Prostate gland (tissue), 2 donors: ENCODE results near the gene FAM53A. TPM values are rescaled to one million over a fixed set of nuclear protein-coding genes. Genes with fewer than 3 reads are reported as not detected.
A peak's percentile ranks its signal among the peaks of the same experiment; 100 is the strongest.

Experiments used
- DNase-seq: peaks from one replicate; pipeline ENCODE4 v3.0.0-alpha.2; 2019; ENCODE audit warnings: low spot score
- H3K27ac ChIP-seq, 2 donors: fragments of 200-600 bp; sonication (generic); 2 replicates each; pipeline ENCODE4 v1.5.1; 2017 to 2019
- H3K27me3 ChIP-seq: fragments of 200-600 bp; sonication (generic); replicated peaks from 2 replicates; pipeline ENCODE4 v1.5.1; 2019; ENCODE audit not compliant: insufficient read depth
- H3K36me3 ChIP-seq, 2 donors: fragments of 200-600 bp; sonication (generic); 1 replicate in 1 of 2; 2 replicates in 1 of 2; pipeline versions ENCODE4 v1.5.1 to v1.8.1; 2017 to 2019
- H3K4me1 ChIP-seq: fragments of 200-600 bp; sonication (generic); replicated peaks from 2 replicates; pipeline ENCODE4 v1.5.1; 2019
- H3K4me3 ChIP-seq, 2 donors: fragments of 200-600 bp; sonication (generic); 2 replicates each; pipeline ENCODE4 v1.5.1; 2017 to 2019
- H3K9me3 ChIP-seq: fragments of 200-600 bp; sonication (generic); 2 replicates; pipeline ENCODE4 v1.5.1; 2017
- CTCF ChIP-seq, 4 experiments: fragments of 200-600 bp in 2 of 4; fragments of 450-650 bp in 2 of 4; sonication (generic) in 2 of 4; IDR thresholded peaks; 1 replicate in 3 of 4; 2 replicates in 1 of 4; pipeline ENCODE4 v1.5.1; 2016 to 2019; ENCODE audit warnings: antibody characterized with exemption in 4 of 4, mild to moderate bottlenecking in 2 of 4, moderate library complexity in 2 of 4
- POLR2A ChIP-seq: fragments of 450-650 bp; IDR thresholded peaks from one replicate; pipeline ENCODE4 v1.6.1; 2016; ENCODE audit warnings: antibody characterized with exemption, mild to moderate bottlenecking
- POLR2AphosphoS5 ChIP-seq: sonication (generic); formaldehyde crosslinking; IDR thresholded peaks from one replicate; pipeline ENCODE4 v1.6.1; 2017; ENCODE audit warnings: antibody characterized with exemption
- WGBS: methylation state at CpG from one replicate; pipeline ENCODE4 v1.1.5; 2018; 5-methylcytosine and 5-hydroxymethylcytosine counted together
- intact Hi-C: fragments of 100-400 bp; cut with DNase I; formaldehyde crosslinking; loops from one replicate; pipeline ENCODE4 v1.14.2; 2022
- total RNA-seq, 2 donors: library from RNA; depleted of rRNA; stranded (reverse); fragments of >200 nt; gene quantifications; one replicate each; pipeline ENCODE4 v1.1.0, GENCODE V29; 2016

Gene FAM53A
- total RNA-seq, 2 donors from 2014 or later = 2.3 to 16.8 TPM

DNA sequence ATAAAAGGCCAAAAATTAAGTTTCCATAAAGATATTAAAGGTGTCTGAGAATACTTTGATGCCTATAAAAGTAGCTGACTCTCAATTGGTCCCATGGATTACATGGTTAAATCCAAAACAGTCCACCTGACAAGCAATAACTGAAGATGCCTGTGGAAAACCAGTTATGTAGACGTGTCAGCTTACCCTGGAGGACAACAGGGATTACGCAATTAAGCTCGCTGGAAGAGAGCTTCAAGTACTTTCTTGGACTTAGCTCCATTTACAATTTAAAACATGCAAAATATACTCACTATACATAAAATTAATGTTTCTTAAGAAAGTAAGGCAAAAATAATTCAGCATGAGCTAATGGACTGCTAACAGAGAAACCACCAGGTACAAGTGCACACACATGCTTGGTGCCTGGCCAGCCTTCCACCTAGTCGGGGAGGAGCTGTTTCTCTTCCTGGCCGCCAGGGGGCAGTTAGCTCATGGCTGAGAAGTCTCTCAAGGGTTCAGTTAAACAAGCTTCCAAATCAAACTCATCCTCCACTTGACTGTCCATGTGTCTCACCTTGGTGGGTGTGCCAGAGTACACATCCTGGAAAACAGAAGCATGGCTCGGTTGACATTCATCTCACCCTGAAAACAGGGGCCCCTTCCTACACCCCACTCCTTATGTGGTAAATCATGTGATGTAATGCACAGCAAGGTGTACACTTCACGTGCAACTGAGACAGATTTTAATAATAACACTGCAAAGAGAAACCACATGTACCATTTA lies 9.2 kb upstream of the FAM53A start:
- H3K27ac ChIP-seq = no peak overlapping the region
- intact Hi-C loops = no loop called here
- WGBS = 35% methylated on average over 7 of the region's 7 CpGs
- no peaks in the 10 kb centered on the region for H3K27me3 ChIP-seq
- DNase-seq = peak; percentile 76
- TF ChIP-seq POLR2AphosphoS5 = peak; percentile 65
- TF ChIP-seq CTCF (IDR thresholded peaks at IDR 0.05) = peak; percentile 61 to 94 (median 90)
- no peak for TF ChIP-seq POLR2A
- no peaks in the 10 kb centered on the region for H3K9me3 ChIP-seq
- H3K4me1 ChIP-seq = no peaks in the 10 kb centered on the region
- H3K4me3 ChIP-seq = no peak overlapping the region
- peaks cover 0 to 3% of the 10 kb centered on the region in 2 donors for H3K36me3 ChIP-seq

DNA sequence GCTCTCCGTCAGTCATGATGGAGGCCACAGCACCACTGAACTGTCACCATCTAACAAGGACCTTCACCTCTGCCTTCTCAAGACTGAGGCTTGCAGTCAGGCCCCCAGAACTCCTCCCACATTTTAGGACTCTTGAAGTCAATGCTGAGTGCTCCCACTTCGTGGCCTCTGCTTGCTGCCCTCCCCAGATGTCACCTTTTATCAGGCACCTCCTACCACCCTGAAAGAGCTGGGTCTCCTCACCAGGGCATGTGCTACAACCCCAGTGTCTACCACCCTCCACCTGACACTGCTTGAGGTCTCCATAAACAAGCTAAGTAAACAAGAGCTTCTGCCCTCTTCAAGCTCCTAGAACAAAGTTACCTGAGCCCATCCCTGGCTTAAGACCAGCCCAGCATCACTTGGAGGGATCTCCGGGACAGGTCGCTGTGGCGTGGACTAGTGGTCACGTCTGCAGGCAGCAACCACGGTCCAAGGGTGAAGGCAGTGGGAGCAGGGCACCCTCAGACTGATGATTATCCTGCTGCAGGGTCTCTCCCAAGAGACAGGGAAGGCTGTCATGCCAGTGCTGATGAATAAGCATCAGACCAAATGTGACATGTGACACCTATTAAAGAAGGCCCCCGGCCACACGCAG lies 7.7 kb upstream of the FAM53A start:
- Histone ChIP-seq H3K9me3 (no peaks in the 10 kb centered on the region), H3K27ac (no peak overlapping the region), H3K27me3 (no peaks in the 10 kb centered on the region), H3K4me3 (no peak overlapping the region), H3K36me3 (peaks cover 0 to 3% of the 10 kb centered on the region in 2 donors), H3K4me1 (no peaks in the 10 kb centered on the region)
- TF ChIP-seq CTCF (IDR thresholded peaks at IDR 0.05) (no peak), POLR2AphosphoS5 (no peak), POLR2A (no peak)
- no peak for DNase-seq
- intact Hi-C loops = no loop called here
- 81% methylated on average over 9 of the region's 9 CpGs for WGBS

DNA sequence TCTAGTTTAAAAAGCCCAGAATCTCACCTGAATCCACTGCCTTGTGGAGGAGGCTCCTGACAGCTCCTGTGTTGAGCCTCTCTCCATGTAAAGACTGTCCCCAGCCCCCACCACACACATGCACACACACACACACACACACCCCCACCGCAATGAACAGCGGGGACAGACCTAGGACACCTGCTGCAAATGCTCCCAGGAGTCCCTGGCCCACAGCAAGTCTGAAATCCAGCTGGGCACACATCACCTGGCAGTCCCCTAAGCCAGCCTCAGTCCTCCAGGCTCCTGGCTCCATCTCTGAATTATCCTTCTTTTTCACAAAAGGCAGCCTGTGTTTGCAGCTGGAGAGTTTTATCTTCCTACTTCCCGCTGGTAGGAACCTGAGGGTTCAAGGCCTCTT lies 6.6 kb upstream of the FAM53A start:
- H3K4me3 ChIP-seq = no peak overlapping the region
- intact Hi-C loops = no loop called here
- no peak for DNase-seq
- TF ChIP-seq POLR2A (no peak), CTCF (IDR thresholded peaks at IDR 0.05) (no peak), POLR2AphosphoS5 (no peak)
- H3K36me3 ChIP-seq = peaks cover 0 to 3% of the 10 kb centered on the region in 2 donors
- H3K4me1 ChIP-seq = no peaks in the 10 kb centered on the region
- WGBS = 89% methylated on average over 3 of the region's 3 CpGs
- no peaks in the 10 kb centered on the region for H3K9me3 ChIP-seq
- no peaks in the 10 kb centered on the region for H3K27me3 ChIP-seq
- no peak overlapping the region for H3K27ac ChIP-seq

DNA sequence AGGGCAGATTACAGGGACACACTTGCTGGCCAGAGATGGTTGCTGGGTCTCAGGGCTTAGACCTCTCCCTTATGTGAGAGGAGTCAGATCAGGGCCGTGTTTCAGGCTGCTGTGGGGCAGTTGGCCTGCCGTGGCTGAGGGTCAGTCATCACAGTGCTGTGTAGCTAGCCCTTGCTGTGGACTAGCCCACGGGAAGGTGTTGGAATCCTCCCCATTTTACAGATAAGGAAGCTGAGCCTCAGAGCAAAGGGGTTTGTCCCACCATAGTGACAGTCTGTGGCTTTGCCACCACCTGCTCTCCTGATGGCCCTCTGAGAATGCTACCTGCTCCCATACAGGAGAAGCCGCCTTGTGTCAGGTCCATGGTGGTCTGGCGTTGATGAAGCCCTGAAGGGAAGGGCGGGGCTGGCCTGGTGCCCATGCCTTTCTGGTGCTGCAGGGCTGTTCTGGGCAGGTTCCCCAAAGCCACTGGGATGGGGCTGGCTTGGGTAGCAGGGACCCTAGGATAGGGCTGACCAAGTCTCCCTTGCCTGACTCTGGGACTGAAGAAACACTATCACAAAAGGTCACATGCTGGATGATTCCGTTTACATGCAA lies 2.4 kb upstream of the FAM53A start:
- H3K9me3 ChIP-seq = no peaks in the 10 kb centered on the region
- intact Hi-C loops = no loop called here
- TF ChIP-seq CTCF (IDR thresholded peaks at IDR 0.05) (no peak), POLR2AphosphoS5 (no peak), POLR2A (no peak)
- WGBS = 58% methylated on average over 5 of the region's 7 CpGs
- no peaks in the 10 kb centered on the region for H3K4me1 ChIP-seq
- no peaks in the 10 kb centered on the region for H3K27me3 ChIP-seq
- DNase-seq = no peak
- H3K36me3 ChIP-seq = no peaks in the 10 kb centered on the region
- H3K27ac ChIP-seq = no peak overlapping the region
- no peak overlapping the region for H3K4me3 ChIP-seq
